Measurements from ENCODE around the gene PTPN6. TPM values are rescaled to one million over a fixed set of nuclear protein-coding genes. Genes with fewer than 3 reads are reported as not detected.

The PTPN6 gene
- total RNA-seq, 1 experiment from 2014 or later = 13.7 TPM

DNA sequence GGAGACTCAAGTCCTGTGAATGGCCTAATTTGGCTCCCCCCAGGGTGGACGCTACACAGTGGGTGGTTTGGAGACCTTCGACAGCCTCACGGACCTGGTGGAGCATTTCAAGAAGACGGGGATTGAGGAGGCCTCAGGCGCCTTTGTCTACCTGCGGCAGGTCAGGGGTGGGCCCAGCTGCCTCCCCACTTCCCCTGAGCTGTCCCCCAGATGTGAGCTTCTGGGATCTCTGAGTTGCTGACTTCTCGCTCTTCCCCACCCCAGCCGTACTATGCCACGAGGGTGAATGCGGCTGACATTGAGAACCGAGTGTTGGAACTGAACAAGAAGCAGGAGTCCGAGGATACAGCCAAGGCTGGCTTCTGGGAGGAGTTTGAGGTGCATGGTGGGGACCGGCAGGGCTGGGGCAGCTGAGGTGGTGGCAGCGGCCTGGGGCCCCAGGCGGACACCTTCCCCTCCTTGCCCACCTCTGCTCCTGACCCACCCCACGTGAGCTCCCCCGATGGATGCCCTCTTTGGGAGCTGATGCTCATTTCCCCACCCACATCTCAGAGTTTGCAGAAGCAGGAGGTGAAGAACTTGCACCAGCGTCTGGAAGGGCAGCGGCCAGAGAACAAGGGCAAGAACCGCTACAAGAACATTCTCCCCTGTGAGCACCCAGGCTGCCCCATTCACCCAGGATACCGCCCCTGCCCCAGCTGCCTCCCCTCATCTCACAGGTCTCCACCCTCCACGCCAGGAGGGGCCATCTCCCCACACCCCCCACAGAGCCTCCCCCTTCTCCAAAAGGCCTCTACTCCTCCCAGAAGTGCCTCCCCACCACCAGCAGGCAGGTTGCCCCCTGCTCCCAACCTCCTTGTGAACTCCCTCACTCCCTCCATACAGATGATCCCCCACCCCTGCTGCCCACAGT lies 4.2 kb downstream of the PTPN6 start:
- intact Hi-C loops (cut with micrococcal nuclease; ENCODE audit: unreplicated experiment) = no loop called here
- Histone ChIP-seq H3K9me3 (ENCODE audit: control insufficient read depth, insufficient read depth, low read depth, low read length) (no peaks in the 10 kb centered on the region), H3K4me1 (ENCODE audit: control insufficient read depth, insufficient read depth, low read length) (no peaks in the 10 kb centered on the region), H3K27ac (ENCODE audit: low read length) (no peak overlapping the region), H3K4me3 (ENCODE audit: low read depth in 2 of 2, low read length in 2 of 2) (no peak overlapping the region), H3K36me3 (ENCODE audit: control insufficient read depth, insufficient read depth, low read length) (no peaks in the 10 kb centered on the region), H3K27me3 (ENCODE audit: control insufficient read depth, insufficient read depth, low read length) (no peaks in the 10 kb centered on the region)
- BruUV-seq (replicated peaks) = no TSS peak
- POLR2A ChIA-PET = interaction anchor here (0.6 kb wide), 1 partner anchor 60 kb away, joined by 3 read pairs; no protein-coding TSS in a partner anchor
- ATAC-seq = no peak
- in situ Hi-C loops (cut with HindIII; ENCODE audit: low pct_unique_long_range_greater_than_20kb, low sequenced_read_pairs) = no loop called here
- TF ChIP-seq REST (IDR thresholded peaks at IDR 0.05; ENCODE audit: insufficient read depth in 1 of 2, low read depth in 2 of 2, low read length in 1 of 2) (no peak), POLR2AphosphoS5 (IDR thresholded peaks at IDR 0.05; ENCODE audit: low read depth, low read length) (no peak), SIN3A (IDR thresholded peaks at IDR 0.05; ENCODE audit: borderline replicate concordance, insufficient read depth, low read depth, low read length) (no peak), TCF7L2 (IDR thresholded peaks at IDR 0.05; ENCODE audit: low read depth, low read length) (no peak), CTCF (IDR thresholded peaks at IDR 0.05) (no peak)
- CTCF ChIA-PET = no interaction called here
- no peak for DNase-seq (ENCODE audit: low read depth, low spot score)

GRCh38 chr12:6956021-6956727 lies 5.0 kb downstream of the PTPN6 start:
- intact Hi-C loops (cut with micrococcal nuclease; ENCODE audit: unreplicated experiment) (no loop called here), in situ Hi-C loops (cut with HindIII; ENCODE audit: low pct_unique_long_range_greater_than_20kb, low sequenced_read_pairs) (no loop called here)
- TF ChIP-seq SIN3A (IDR thresholded peaks at IDR 0.05; ENCODE audit: borderline replicate concordance, insufficient read depth, low read depth, low read length) (no peak), POLR2AphosphoS5 (IDR thresholded peaks at IDR 0.05; ENCODE audit: low read depth, low read length) (no peak), CTCF (IDR thresholded peaks at IDR 0.05) (no peak), REST (IDR thresholded peaks at IDR 0.05; ENCODE audit: insufficient read depth in 1 of 2, low read depth in 2 of 2, low read length in 1 of 2) (no peak), TCF7L2 (IDR thresholded peaks at IDR 0.05; ENCODE audit: low read depth, low read length) (no peak)
- Histone ChIP-seq H3K4me1 (ENCODE audit: control insufficient read depth, insufficient read depth, low read length) (peaks cover under 1% of the 10 kb centered on the region; the same call in 1 of the 2 replicates), H3K27ac (ENCODE audit: low read length) (no peak overlapping the region), H3K4me3 (ENCODE audit: low read depth in 2 of 2, low read length in 2 of 2) (no peak overlapping the region), H3K9me3 (ENCODE audit: control insufficient read depth, insufficient read depth, low read depth, low read length) (no peaks in the 10 kb centered on the region), H3K36me3 (ENCODE audit: control insufficient read depth, insufficient read depth, low read length) (no peaks in the 10 kb centered on the region), H3K27me3 (ENCODE audit: control insufficient read depth, insufficient read depth, low read length) (no peaks in the 10 kb centered on the region)
- ATAC-seq (no peak), DNase-seq (ENCODE audit: low read depth, low spot score) (no peak)
- POLR2A ChIA-PET = no interaction called here
- CTCF ChIA-PET = no interaction called here
- BruUV-seq (replicated peaks) = no TSS peak

All from Panc1 (cell line).